GM23338 (cell line): ENCODE data around the gene KRTDAP. TPM values are rescaled to one million over a fixed set of nuclear protein-coding genes. Genes with fewer than 3 reads are reported as not detected.

Experiments used
- ATAC-seq: fragments of 200-7000 bp; cut with Tn5 transposase; 3 replicates; pipeline ENCODE4 v1.9.1; 2020
- DNase-seq: peaks from one replicate; pipeline ENCODE4 v3.0.0-alpha.2; 2015; ENCODE audit warnings: low spot score
- H2AFZ ChIP-seq: fragments of 200-600 bp; sonication (generic); 2 replicates; pipeline ENCODE4 v1.8.0; 2016; ENCODE audit warnings: antibody characterized with exemption, mild to moderate bottlenecking, moderate library complexity
- H3F3A ChIP-seq: fragments of 200-600 bp; sonication (generic); replicated peaks from 2 replicates; pipeline ENCODE4 v1.8.0; 2017; ENCODE audit warnings: antibody characterized with exemption, mixed run types, low read depth
- H3K27ac ChIP-seq: fragments of 200-600 bp; sonication (generic); 2 replicates; pipeline ENCODE4 v1.6.1; 2016; ENCODE audit warnings: low read depth
- H3K27me3 ChIP-seq: fragments of 200-600 bp; sonication (generic); 2 replicates; pipeline ENCODE4 v1.8.0; 2016; ENCODE audit warnings: mild to moderate bottlenecking, mixed run types, moderate library complexity; ENCODE audit not compliant: insufficient read depth
- H3K36me3 ChIP-seq: fragments of 200-600 bp; sonication (generic); 2 replicates; pipeline ENCODE4 v1.8.0; 2016; ENCODE audit warnings: mild to moderate bottlenecking; ENCODE audit not compliant: insufficient read depth
- H3K4me1 ChIP-seq: fragments of 200-600 bp; sonication (generic); 2 replicates; pipeline ENCODE4 v1.8.0; 2016; ENCODE audit warnings: mild to moderate bottlenecking, moderate library complexity; ENCODE audit not compliant: insufficient read depth
- H3K4me2 ChIP-seq: fragments of 200-600 bp; sonication (generic); 2 replicates; pipeline ENCODE4 v1.7.1; 2017; ENCODE audit warnings: mixed run types
- H3K4me3 ChIP-seq: fragments of 200-600 bp; sonication (generic); 2 replicates; pipeline ENCODE4 v1.6.1; 2016; ENCODE audit warnings: mixed run types
- H3K79me2 ChIP-seq: fragments of 200-600 bp; sonication (generic); replicated peaks from 2 replicates; pipeline ENCODE4 v1.8.0; 2017; ENCODE audit warnings: mild to moderate bottlenecking; ENCODE audit not compliant: insufficient read depth
- H3K9me2 ChIP-seq: fragments of 200-600 bp; sonication (generic); 2 replicates; pipeline ENCODE4 v1.8.0; 2017; ENCODE audit not compliant: insufficient read depth
- H4K20me1 ChIP-seq: fragments of 200-600 bp; sonication (generic); replicated peaks from 2 replicates; pipeline ENCODE4 v1.8.0; 2017; ENCODE audit warnings: mild to moderate bottlenecking; ENCODE audit not compliant: insufficient read depth
- H3K27ac Mint-ChIP-seq: 2 replicates; pipeline ENCODE4 v1.8.0; 2020; ENCODE audit warnings: inconsistent platforms, mild to moderate bottlenecking, moderate library complexity, mixed read lengths
- H3K27me3 Mint-ChIP-seq: 3 replicates; pipeline ENCODE4 v1.8.0; 2022; ENCODE audit warnings: low read depth, mild to moderate bottlenecking, moderate library complexity, mixed read lengths, inconsistent platforms; ENCODE audit not compliant: insufficient read depth, poor library complexity
- H3K36me3 Mint-ChIP-seq: 3 replicates; pipeline ENCODE4 v1.8.0; 2021; ENCODE audit warnings: low read depth, mild to moderate bottlenecking, inconsistent platforms, moderate library complexity, mixed read lengths
- H3K4me1 Mint-ChIP-seq: 3 replicates; pipeline ENCODE4 v1.8.0; 2020; ENCODE audit warnings: mild to moderate bottlenecking, inconsistent platforms, mixed read lengths
- H3K4me3 Mint-ChIP-seq: 3 replicates; pipeline ENCODE4 v1.8.0; 2021; ENCODE audit warnings: moderate library complexity, mild to moderate bottlenecking, inconsistent platforms, mixed read lengths
- H3K9me3 Mint-ChIP-seq: 3 replicates; pipeline ENCODE4 v1.8.0; 2020; ENCODE audit warnings: moderate library complexity, mild to moderate bottlenecking, inconsistent platforms, mixed read lengths
- CREB1 ChIP-seq: fragments of 250-450 bp; sonication (Bioruptor Pico); IDR thresholded peaks from 2 replicates; pipeline ENCODE4 v1.5.0; 2020; ENCODE audit warnings: low read depth, mild to moderate bottlenecking, moderate library complexity
- EZH2 ChIP-seq: fragments of 200-600 bp; sonication (generic); IDR thresholded peaks from one replicate; pipeline ENCODE4 v1.8.0; 2017; ENCODE audit warnings: antibody characterized with exemption, mild to moderate bottlenecking, low read depth; ENCODE audit not compliant: unreplicated experiment
- EZH2phosphoT487 ChIP-seq: fragments of 200-600 bp; sonication (generic); IDR thresholded peaks from one replicate; pipeline ENCODE4 v1.8.1; 2018; ENCODE audit warnings: antibody characterized with exemption; ENCODE audit not compliant: unreplicated experiment
- JUNB ChIP-seq: IDR thresholded peaks from one replicate; pipeline ENCODE4 v1.6.1; 2016; ENCODE audit warnings: antibody characterized with exemption; ENCODE audit not compliant: unreplicated experiment
- POLR2AphosphoS5 ChIP-seq: IDR thresholded peaks from 2 replicates; pipeline ENCODE4 v1.6.1; 2016; ENCODE audit warnings: antibody characterized with exemption, low read depth
- ZNF114 ChIP-seq: fragments of 250-450 bp; sonication (Bioruptor Pico); IDR thresholded peaks from 2 replicates; pipeline ENCODE4 v1.5.0; 2020; ENCODE audit warnings: mild to moderate bottlenecking, moderate library complexity
- ZNF331 ChIP-seq: fragments of 250-450 bp; sonication (Bioruptor Pico); IDR thresholded peaks from 2 replicates; pipeline ENCODE4 v1.5.0; 2020; ENCODE audit warnings: low read depth, mild to moderate bottlenecking, moderate library complexity
- polyA plus RNA-seq: library from polyadenylated mRNA; unstranded; fragments of >200 nt; fragmentation: Nextera tagmentation; extraction: Ambion mirVana; gene quantifications from 2 replicates; pipeline ENCODE4 v1.2.1, GENCODE V29; 2016
- total RNA-seq: library from RNA; depleted of rRNA; stranded (reverse); fragments of >200 nt; shearing (Covaris generic); gene quantifications from 2 replicates; pipeline ENCODE4 v1.2.3, GENCODE V29; 2014
- TF ChIP-seq, protein P1 (sequence below): IDR thresholded peaks from one replicate; pipeline ENCODE4 v1.6.1; 2018; ENCODE audit warnings: antibody characterized with exemption; ENCODE audit not compliant: unreplicated experiment
- TF ChIP-seq, protein P2 (sequence below), 2 experiments: fragments of 200-600 bp in 1 of 2; sonication (generic) in 1 of 2; conservative IDR thresholded peaks; 2 replicates each; pipeline versions ENCODE4 v1.5.1 to v1.6.1; 2016 to 2017; ENCODE audit warnings: antibody characterized with exemption in 2 of 2, low read depth in 2 of 2, mild to moderate bottlenecking in 2 of 2, moderate library complexity in 1 of 2

Gene KRTDAP
- total and polyA plus RNA-seq, 2 experiments from 2014 or later: 2.7 TPM; not detected in 1

DNA sequence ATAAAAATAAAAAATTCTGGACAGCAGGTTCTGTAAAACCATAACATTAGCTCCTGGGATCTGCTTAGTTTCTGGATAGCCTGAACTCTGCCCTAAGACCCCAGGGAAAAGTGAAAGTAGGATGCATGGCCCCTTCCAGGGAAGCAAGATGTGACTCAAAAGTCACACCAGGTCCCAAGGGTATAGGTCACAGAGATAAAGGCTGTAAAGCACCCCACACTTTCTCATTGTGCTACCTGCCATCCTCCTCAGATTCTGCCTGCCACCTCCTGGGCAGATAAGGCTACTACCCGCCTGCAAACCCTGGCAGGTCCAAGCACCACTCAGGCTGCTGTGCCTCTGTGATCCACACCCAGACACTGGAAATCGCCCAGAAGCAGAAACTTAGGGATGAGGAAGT, 21.6 kb downstream of the KRTDAP start:
- no peaks in the 10 kb centered on the region for H3K27me3 ChIP-seq
- Mint-ChIP-seq H3K27me3 (peaks cover 14% of the 10 kb centered on the region), H3K9me3 (no peaks in the 10 kb centered on the region), H3K36me3 (no peaks in the 10 kb centered on the region), H3K4me3 (no peak overlapping the region), H3K4me1 (peaks cover 9% of the 10 kb centered on the region; the same call in 2 of the 3 replicates), H3K27ac (no peak overlapping the region)
- no peaks in the 10 kb centered on the region for H3K9me2 ChIP-seq
- peak overlapping the region; percentile 38; the same call in 1 of the 2 replicates for H2AFZ ChIP-seq
- DNase-seq: peak; percentile 77
- peak; percentile 99 for ATAC-seq
- H3K79me2 ChIP-seq: no peaks in the 10 kb centered on the region
- H3K4me2 ChIP-seq: no peak overlapping the region
- no peaks in the 10 kb centered on the region for H3K36me3 ChIP-seq
- H3K4me3 ChIP-seq: no peak overlapping the region
- H4K20me1 ChIP-seq: no peaks in the 10 kb centered on the region
- TF ChIP-seq EZH2phosphoT487: no peak
- TF ChIP-seq, protein P1, sequence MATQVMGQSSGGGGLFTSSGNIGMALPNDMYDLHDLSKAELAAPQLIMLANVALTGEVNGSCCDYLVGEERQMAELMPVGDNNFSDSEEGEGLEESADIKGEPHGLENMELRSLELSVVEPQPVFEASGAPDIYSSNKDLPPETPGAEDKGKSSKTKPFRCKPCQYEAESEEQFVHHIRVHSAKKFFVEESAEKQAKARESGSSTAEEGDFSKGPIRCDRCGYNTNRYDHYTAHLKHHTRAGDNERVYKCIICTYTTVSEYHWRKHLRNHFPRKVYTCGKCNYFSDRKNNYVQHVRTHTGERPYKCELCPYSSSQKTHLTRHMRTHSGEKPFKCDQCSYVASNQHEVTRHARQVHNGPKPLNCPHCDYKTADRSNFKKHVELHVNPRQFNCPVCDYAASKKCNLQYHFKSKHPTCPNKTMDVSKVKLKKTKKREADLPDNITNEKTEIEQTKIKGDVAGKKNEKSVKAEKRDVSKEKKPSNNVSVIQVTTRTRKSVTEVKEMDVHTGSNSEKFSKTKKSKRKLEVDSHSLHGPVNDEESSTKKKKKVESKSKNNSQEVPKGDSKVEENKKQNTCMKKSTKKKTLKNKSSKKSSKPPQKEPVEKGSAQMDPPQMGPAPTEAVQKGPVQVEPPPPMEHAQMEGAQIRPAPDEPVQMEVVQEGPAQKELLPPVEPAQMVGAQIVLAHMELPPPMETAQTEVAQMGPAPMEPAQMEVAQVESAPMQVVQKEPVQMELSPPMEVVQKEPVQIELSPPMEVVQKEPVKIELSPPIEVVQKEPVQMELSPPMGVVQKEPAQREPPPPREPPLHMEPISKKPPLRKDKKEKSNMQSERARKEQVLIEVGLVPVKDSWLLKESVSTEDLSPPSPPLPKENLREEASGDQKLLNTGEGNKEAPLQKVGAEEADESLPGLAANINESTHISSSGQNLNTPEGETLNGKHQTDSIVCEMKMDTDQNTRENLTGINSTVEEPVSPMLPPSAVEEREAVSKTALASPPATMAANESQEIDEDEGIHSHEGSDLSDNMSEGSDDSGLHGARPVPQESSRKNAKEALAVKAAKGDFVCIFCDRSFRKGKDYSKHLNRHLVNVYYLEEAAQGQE: no peak
- TF ChIP-seq, protein P2, sequence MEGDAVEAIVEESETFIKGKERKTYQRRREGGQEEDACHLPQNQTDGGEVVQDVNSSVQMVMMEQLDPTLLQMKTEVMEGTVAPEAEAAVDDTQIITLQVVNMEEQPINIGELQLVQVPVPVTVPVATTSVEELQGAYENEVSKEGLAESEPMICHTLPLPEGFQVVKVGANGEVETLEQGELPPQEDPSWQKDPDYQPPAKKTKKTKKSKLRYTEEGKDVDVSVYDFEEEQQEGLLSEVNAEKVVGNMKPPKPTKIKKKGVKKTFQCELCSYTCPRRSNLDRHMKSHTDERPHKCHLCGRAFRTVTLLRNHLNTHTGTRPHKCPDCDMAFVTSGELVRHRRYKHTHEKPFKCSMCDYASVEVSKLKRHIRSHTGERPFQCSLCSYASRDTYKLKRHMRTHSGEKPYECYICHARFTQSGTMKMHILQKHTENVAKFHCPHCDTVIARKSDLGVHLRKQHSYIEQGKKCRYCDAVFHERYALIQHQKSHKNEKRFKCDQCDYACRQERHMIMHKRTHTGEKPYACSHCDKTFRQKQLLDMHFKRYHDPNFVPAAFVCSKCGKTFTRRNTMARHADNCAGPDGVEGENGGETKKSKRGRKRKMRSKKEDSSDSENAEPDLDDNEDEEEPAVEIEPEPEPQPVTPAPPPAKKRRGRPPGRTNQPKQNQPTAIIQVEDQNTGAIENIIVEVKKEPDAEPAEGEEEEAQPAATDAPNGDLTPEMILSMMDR (conservative IDR thresholded peaks at IDR 0.05; ENCODE audit: low read depth in 2 of 2): peak; percentile 70 to 84
- no peak overlapping the region for H3K27ac ChIP-seq
- H3F3A ChIP-seq: no peaks in the 10 kb centered on the region
- peaks cover 9% of the 10 kb centered on the region; the same call in 1 of the 2 replicates for H3K4me1 ChIP-seq

DNA sequence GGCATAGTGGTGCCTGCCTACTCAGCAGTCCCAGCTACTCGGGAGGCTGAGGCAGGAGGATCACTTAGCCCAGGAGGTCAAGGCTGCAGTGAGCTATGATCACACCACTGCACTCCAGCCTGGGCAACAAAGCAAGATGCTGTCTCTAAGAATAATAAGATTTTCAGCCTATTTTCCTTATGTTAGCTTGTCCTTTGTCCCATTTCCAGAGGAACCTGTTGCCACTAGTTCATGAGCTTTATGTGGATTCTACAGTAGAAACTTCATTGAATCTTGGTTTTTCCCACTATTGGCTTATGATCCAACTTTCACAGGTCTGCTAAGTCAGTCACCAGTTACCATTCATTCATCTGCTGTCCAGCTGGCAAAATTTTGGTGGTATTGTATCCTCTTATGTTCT, 24.0 kb downstream of the KRTDAP start:
- H2AFZ ChIP-seq: no peak overlapping the region
- H3F3A ChIP-seq: no peaks in the 10 kb centered on the region
- no peak overlapping the region for H3K4me3 Mint-ChIP-seq
- H3K4me1 ChIP-seq: peaks cover 7% of the 10 kb centered on the region; the same call in 1 of the 2 replicates
- no peak overlapping the region for H3K4me2 ChIP-seq
- H3K9me3 Mint-ChIP-seq: no peaks in the 10 kb centered on the region
- no peaks in the 10 kb centered on the region for H3K27me3 ChIP-seq
- DNase-seq (no peak), ATAC-seq (no peak)
- H3K79me2 ChIP-seq: no peaks in the 10 kb centered on the region
- no peak overlapping the region for H3K27ac ChIP-seq
- H3K4me1 Mint-ChIP-seq: peaks cover 6% of the 10 kb centered on the region; the same call in 2 of the 3 replicates
- H3K36me3 ChIP-seq: no peaks in the 10 kb centered on the region
- H3K27ac Mint-ChIP-seq: no peak overlapping the region
- H3K36me3 Mint-ChIP-seq: no peaks in the 10 kb centered on the region
- no peaks in the 10 kb centered on the region for H4K20me1 ChIP-seq
- no peaks in the 10 kb centered on the region for H3K9me2 ChIP-seq
- H3K4me3 ChIP-seq: no peak overlapping the region
- H3K27me3 Mint-ChIP-seq: peaks cover 3% of the 10 kb centered on the region
- no peak for TF ChIP-seq EZH2
- TF ChIP-seq ZNF114 (CRISPR knock-in tag): no peak
- no peak for TF ChIP-seq POLR2AphosphoS5
- TF ChIP-seq ZNF331 (CRISPR knock-in tag): no peak
- TF ChIP-seq, protein P2 (conservative IDR thresholded peaks at IDR 0.05; ENCODE audit: low read depth in 2 of 2): no peak
- TF ChIP-seq CREB1 (CRISPR knock-in tag): no peak
- TF ChIP-seq JUNB: no peak
